Pulmonary artery endothelial cell (primary cell): ENCODE data around the gene SETBP1. TPM values are rescaled to one million over a fixed set of nuclear protein-coding genes. Genes with fewer than 3 reads are reported as not detected.
"Not testable (repeated sequence)": the region's sequence is repeated elsewhere in the genome, so short reads cannot be mapped to it uniquely, and the experiment has no call there.

Experiments
- DNase-seq: peaks from one replicate; pipeline ENCODE4 v3.0.0-alpha.2; 2011; ENCODE audit warnings: low read depth, low spot score
- total RNA-seq: library from RNA; depleted of rRNA; stranded (reverse); fragments of >200 nt; gene quantifications from 2 replicates; pipeline ENCODE4 v1.2.3, GENCODE V29; 2014

SETBP1 gene
- total RNA-seq, 1 donor from 2014 or later = 4.0 TPM

- no peak for DNase-seq
Measured at GRCh38 chr18:44790860-44791259, 110.2 kb downstream of the SETBP1 start.

DNA sequence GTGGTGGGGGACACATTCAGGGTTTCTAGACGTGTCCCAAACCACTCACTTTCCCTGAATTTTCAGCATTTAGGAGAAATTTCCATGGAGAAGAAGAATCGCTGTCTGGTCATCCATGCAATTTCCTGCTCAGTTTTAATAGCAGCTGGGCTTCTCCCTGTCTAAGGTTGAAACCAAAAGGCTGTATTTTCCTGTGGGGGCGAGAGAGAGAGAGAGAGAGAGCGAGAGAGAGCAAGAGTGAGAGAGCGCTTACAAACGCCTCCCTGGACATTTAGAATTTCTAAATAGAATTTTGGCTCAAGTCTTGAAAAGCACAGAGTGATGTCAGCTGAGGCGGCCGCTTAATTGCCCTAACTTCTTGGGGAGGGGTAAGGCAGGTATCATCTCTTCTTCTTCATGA lies 110.8 kb downstream of the SETBP1 start:
- DNase-seq = no peak

DNA sequence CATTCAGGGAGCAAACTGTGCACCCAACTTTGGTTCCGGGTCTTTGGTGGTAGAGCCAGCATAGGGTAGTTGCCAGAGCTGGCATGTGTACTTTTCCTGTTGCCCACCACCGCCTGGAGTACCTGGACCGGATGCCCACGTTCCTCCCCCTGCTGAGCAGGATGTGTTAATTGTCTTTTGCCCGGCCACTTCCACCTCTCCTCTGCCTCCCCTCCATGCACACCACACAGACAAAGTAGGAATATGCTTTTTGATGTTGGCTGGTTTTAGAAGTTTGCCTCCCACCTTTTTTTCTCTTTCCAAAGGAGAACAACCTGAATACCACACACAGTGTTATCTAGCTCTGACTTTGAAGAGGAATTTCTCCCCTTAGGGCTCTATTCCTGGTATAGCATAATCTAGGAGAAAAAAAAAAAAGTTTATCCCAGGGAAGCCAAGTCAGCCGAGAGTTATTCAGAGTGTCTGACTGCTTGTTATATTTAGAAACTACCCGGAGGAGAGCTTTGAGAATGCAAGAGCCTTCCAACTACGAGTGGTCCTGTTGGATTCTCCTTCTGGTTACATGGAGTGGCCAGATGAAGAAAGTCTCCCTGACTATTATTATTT lies 111.9 kb downstream of the SETBP1 start:
- DNase-seq = no peak

GRCh38 chr18:44793194-44793593 lies 112.5 kb downstream of the SETBP1 start:
- no peak for DNase-seq

GRCh38 chr18:44793685-44794084 lies 113.0 kb downstream of the SETBP1 start:
- no peak for DNase-seq

DNA sequence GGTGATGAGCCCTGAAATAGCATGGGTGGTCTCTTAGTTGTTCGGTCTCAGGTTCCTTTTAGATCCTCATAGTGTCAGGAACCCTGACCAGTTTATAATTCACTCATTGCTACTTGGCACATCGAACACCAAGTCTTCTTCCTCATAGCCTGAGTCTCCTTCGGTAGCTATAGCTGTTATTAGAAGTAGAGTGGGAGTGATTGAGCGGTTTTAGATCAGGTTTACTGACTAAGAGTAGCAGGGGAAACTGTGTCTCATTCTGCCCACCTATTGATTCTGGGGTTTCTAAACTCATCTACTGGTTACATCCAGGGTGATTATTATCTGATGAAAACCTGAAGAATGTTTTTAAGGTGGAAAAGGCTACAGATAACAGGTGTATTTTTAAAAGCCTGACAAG lies 114.6 kb downstream of the SETBP1 start:
- no peak for DNase-seq

- DNase-seq = no peak
Measured at GRCh38 chr18:44796429-44797428, 116.0 kb downstream of the SETBP1 start.

GRCh38 chr18:44798433-44799048 lies 117.9 kb downstream of the SETBP1 start:
- DNase-seq = no peak

GRCh38 chr18:44799382-44799906 lies 118.8 kb downstream of the SETBP1 start:
- DNase-seq = no peak

DNA sequence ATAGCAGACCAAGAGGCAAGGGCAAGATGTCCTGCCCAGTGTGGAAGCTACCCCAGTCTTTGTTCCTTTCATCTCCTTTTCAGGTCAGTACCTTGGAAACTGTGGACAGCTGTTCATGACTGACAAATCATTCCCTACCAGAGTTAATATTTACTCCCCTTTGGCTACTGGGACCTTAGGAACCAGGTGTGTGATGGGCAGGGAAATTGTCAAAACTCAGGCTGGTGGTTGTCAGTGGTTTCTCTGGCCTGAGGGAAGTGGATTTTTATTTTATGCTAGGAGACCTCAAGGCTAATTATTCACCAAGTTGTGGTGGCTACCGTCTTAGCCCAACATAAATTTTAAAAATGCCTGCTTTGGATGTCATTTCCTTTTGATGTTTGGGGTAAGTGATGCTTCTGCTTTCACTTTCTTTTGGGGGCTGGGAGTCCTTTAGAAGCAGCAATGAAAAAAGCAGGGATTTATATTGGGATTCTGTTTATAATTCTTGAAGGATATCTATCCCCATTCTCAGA lies 119.3 kb downstream of the SETBP1 start:
- no peak for DNase-seq

DNA sequence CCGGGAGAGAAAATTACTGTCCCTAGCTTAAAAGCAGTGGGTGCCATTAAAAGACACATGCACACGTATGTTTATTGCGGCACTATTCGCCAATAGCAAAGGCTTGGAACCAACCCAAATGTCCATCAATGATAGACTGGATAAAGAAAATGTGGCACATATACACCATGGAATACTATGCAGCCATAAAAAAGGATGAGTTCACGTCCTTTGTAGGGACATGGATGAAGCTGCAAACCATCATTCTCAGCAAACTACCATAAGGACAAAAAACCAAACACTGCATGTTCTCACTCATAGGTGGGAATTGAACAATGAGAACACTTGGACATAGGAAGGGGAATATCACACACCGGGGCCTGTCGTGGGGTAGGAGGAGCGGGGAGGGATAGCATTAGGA lies 120.1 kb downstream of the SETBP1 start:
- DNase-seq = not testable (repeated sequence)

DNA sequence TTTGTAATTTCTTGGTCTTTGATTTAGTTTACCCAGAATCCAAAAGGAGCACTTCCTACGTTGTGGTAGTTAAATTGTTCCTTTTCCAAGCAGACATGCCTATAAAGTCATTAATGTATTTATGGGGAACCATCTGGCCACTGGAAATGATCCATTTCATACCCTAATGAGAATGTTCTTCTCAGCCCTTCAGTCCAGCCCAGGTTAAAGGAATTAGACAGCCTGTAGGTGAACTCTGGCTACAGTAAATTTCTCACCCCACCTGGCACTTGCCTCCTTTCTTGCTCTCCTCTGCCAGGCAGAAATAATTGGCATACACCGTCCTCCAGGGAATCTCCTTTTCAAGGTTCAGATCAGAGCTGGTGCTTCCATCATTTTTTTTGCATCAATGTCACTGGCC lies 121.1 kb downstream of the SETBP1 start:
- DNase-seq = no peak

- DNase-seq = no peak
Measured at GRCh38 chr18:44802508-44802907, 121.8 kb downstream of the SETBP1 start.

- DNase-seq = no peak
Measured at GRCh38 chr18:44803019-44803650, 122.4 kb downstream of the SETBP1 start.

DNA sequence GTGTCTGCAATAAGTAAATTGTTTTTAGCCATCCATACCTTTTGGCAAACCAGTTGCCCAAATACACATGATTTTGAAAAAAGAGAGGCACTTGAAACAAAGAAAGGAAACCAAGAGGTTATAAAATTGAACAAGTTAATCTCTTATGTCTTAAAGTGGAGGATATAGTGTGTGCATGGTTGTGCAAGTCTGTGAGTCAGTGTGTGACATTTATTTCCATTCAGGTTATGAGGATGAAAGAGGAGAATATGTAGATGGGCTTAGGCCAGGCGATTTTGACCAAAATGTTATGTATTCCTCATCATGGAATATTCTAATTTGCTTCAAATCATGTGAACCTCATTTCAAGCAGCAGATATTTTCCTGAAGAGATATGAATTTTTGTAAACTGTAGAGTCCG lies 123.3 kb downstream of the SETBP1 start:
- DNase-seq = no peak

DNA sequence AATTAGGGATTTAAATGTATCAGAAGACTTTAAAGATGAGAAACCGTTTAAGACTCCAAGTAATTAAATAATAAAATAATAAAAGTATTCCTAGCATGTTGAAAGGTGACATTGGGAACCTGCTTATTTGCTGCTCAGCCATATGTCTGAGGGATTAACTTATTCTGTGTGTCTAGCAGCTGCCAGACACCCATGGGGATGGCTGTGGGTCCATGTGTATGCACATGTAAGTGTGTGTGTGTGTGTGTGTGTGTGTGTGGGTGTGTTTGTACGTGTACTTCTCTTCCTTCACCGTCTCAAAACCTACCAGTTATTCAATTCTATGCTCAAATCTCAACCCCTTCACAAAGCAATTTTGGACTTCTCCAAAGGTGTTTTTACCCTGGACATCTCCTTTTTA lies 124.5 kb downstream of the SETBP1 start:
- no peak for DNase-seq

GRCh38 chr18:44805643-44806042 lies 125.0 kb downstream of the SETBP1 start:
- no peak for DNase-seq

DNA sequence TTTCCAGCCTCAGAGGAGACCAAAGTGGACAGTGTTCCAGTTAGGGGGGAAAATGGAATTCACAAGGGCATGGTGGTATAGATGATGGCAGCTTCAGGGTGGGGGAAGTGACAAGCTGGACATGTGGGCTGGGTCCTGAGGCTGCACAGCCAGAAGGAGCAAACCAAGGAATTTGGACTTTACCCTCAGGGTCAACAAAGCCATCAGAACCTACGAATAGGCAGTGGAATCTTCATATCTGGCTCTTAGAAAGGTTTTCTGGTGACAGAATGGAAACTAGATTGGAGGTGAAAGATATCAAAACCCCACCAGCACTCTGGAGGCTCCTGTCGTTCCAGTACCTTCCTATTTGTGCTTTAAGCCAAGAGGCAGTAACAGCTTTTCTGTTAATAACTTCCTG lies 127.1 kb downstream of the SETBP1 start:
- no peak for DNase-seq

GRCh38 chr18:44811572-44812125 lies 131.0 kb downstream of the SETBP1 start:
- DNase-seq = no peak

GRCh38 chr18:44812426-44812825 lies 131.7 kb downstream of the SETBP1 start:
- no peak for DNase-seq

DNA sequence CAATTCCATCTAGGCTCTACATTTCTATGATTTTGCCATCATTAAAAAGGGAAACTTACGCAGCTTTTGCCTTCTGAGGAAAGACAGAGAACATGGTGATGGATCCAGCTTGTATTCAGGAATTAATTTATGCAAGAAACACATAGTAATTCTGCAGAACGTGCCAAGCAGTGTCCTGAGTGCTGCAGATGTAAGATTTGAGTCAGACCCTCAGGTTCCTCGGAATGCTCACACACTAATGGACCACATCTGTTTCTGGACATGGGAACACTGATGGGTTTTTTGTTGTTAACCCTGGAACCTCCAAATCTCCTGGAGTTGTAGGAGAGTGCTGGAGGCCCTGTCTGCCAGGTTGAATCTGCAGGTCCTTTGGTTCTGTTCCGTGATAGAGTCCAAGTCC lies 132.9 kb downstream of the SETBP1 start:
- no peak for DNase-seq
